B cell (primary cell): ENCODE results near the gene RERG. TPM values are rescaled to one million over a fixed set of nuclear protein-coding genes. Genes with fewer than 3 reads are reported as not detected.

Source experiments
- ATAC-seq: fragments of 200-7000 bp; cut with Tn5 transposase; one replicate; pipeline ENCODE4 v1.10.0; 2021; ENCODE audit warnings: low read depth, mild to moderate bottlenecking, moderate number of reproducible peaks, moderate library complexity
- CTCF ChIA-PET: fragments of 350-600 bp; sonication (Branson Sonifier 250); formaldehyde crosslinking; loops from one replicate; lab custom pipeline; 2021; ENCODE audit warnings: antibody characterized with exemption, inconsistent platforms; lab: Charles Lee
- POLR2A ChIA-PET: fragments of 350-600 bp; sonication (Branson Sonifier 250); formaldehyde crosslinking; loops from one replicate; lab custom pipeline; 2021; ENCODE audit warnings: antibody characterized with exemption; lab: Charles Lee
- DNase-seq: peaks from one replicate; pipeline ENCODE4 v3.0.0; 2013
- H2AFZ ChIP-seq: 2 replicates; pipeline ENCODE4 v1.6.1; 2012; ENCODE audit warnings: mild to moderate bottlenecking, low read depth, low read length; ENCODE audit not compliant: insufficient read depth, poor library complexity, severe bottlenecking
- H3K27ac ChIP-seq, 2 donors: 1 replicate in 1 of 2; 2 replicates in 1 of 2; pipeline ENCODE4 v1.5.1; 2012 to 2013; ENCODE audit warnings: low read length in 2 of 2, mild to moderate bottlenecking in 2 of 2, moderate library complexity in 1 of 2
- H3K27me3 ChIP-seq, 4 experiments: fragments of 200-600 bp in 1 of 4; sonication (generic) in 1 of 4; replicated peaks in 1 of 4; 1 replicate in 2 of 4; 2 replicates in 2 of 4; pipeline versions ENCODE4 v1.6.1 to v1.7.0; 2013 to 2016; ENCODE audit warnings: low read length in 3 of 4, mild to moderate bottlenecking in 2 of 4, mixed read lengths in 1 of 4, moderate library complexity in 1 of 4; ENCODE audit not compliant: insufficient read depth in 4 of 4, control insufficient read depth in 3 of 4; ENCODE audit errors: control extremely low read depth in 1 of 4
- H3K36me3 ChIP-seq, 2 experiments: replicated peaks in 1 of 2; 1 replicate in 1 of 2; 2 replicates in 1 of 2; pipeline versions ENCODE4 v1.6.1 to v1.7.1; 2013; ENCODE audit warnings: low read length in 1 of 2; ENCODE audit not compliant: insufficient read depth in 2 of 2, control insufficient read depth in 1 of 2; ENCODE audit errors: control extremely low read depth in 1 of 2, extremely low read depth in 1 of 2
- H3K4me1 ChIP-seq, 2 donors: fragments of 200-600 bp in 1 of 2; sonication (generic) in 1 of 2; 1 replicate in 1 of 2; 2 replicates in 1 of 2; pipeline versions ENCODE4 v1.5.1 to v1.6.1; 2013 to 2017; ENCODE audit warnings: low read length in 2 of 2; ENCODE audit not compliant: control insufficient read depth in 2 of 2, insufficient read depth in 2 of 2
- H3K4me2 ChIP-seq: replicated peaks from 2 replicates; pipeline ENCODE3; 2012; ENCODE audit warnings: mild to moderate bottlenecking, low read depth, low read length; ENCODE audit not compliant: poor library complexity, severe bottlenecking
- H3K4me3 ChIP-seq, 5 experiments: fragments of 200-600 bp in 1 of 5; sonication (generic) in 1 of 5; 1 replicate in 3 of 5; 2 replicates in 2 of 5; pipeline versions ENCODE4 v1.5.1 to v1.7.0; 2011 to 2016; ENCODE audit warnings: low read length in 4 of 5, mild to moderate bottlenecking in 4 of 5, low read depth in 2 of 5, control low read depth in 1 of 5, moderate library complexity in 1 of 5; ENCODE audit not compliant: insufficient read depth in 1 of 5; ENCODE audit errors: control extremely low read depth in 1 of 5, extremely low read depth in 1 of 5
- H3K79me2 ChIP-seq: fragments of 200-600 bp; sonication (generic); one replicate; pipeline ENCODE4 v1.6.0; 2016; ENCODE audit warnings: low read length; ENCODE audit not compliant: control insufficient read depth, insufficient read depth
- H3K9ac ChIP-seq: fragments of 200-600 bp; sonication (generic); 2 replicates; pipeline ENCODE4 v1.6.1; 2017; ENCODE audit warnings: mild to moderate bottlenecking, low read length, moderate library complexity
- H3K9me3 ChIP-seq, 3 donors: one replicate each; pipeline versions ENCODE4 v1.6.1 to v1.7.1; 2013; ENCODE audit warnings: low read length in 2 of 3; ENCODE audit not compliant: control insufficient read depth in 2 of 3, insufficient read depth in 1 of 3; ENCODE audit errors: control extremely low read depth in 1 of 3
- H4K20me1 ChIP-seq: 2 replicates; pipeline ENCODE4 v1.6.0; 2012; ENCODE audit warnings: mild to moderate bottlenecking, low read length; ENCODE audit not compliant: insufficient read depth, control insufficient read depth, poor library complexity, severe bottlenecking
- H3K27ac Mint-ChIP-seq: one replicate; pipeline ENCODE4 v1.8.0; 2021; ENCODE audit warnings: mixed read lengths
- H3K27me3 Mint-ChIP-seq: one replicate; pipeline ENCODE4 v1.8.0; 2021; ENCODE audit warnings: mixed read lengths
- H3K4me1 Mint-ChIP-seq: one replicate; pipeline ENCODE4 v1.8.0; 2021; ENCODE audit warnings: mixed read lengths
- H3K4me3 Mint-ChIP-seq: one replicate; pipeline ENCODE4 v1.8.0; 2021; ENCODE audit warnings: mixed read lengths
- H3K9me3 Mint-ChIP-seq: one replicate; pipeline ENCODE4 v1.8.0; 2022; ENCODE audit warnings: mixed read lengths; ENCODE audit not compliant: insufficient read depth
- EZH2 ChIP-seq: IDR thresholded peaks from 2 replicates; pipeline ENCODE4 v1.6.1; 2012; ENCODE audit warnings: borderline replicate concordance, low read depth, mild to moderate bottlenecking, moderate library complexity, low read length; ENCODE audit not compliant: insufficient read depth, poor library complexity, severe bottlenecking
- WGBS: methylation state at CpG from one replicate; pipeline ENCODE4 v1.1.5; 2013; ENCODE audit warnings: missing lambda C conversion rate; ENCODE audit not compliant: insufficient coverage; 5-methylcytosine and 5-hydroxymethylcytosine counted together
- intact Hi-C: fragments of 100-400 bp; cut with micrococcal nuclease; formaldehyde crosslinking; loops from one replicate; pipeline ENCODE4 v1.10.0; 2022
- polyA plus RNA-seq: library from polyadenylated mRNA; depleted of rRNA; stranded (reverse); fragments of >200 nt; gene quantifications from 2 replicates; pipeline ENCODE4 v1.2.3, GENCODE V29; 2012
- total RNA-seq, 2 donors: library from RNA; stranded (reverse); fragments of 120-200 nt in 1 of 2; gene quantifications; 1 replicate in 1 of 2; 2 replicates in 1 of 2; pipeline versions ENCODE4 v1.2.3 to v1.2.4, GENCODE V29; 2013 to 2022
- TF ChIP-seq, protein P1 (sequence below): fragments of 200-600 bp; IDR thresholded peaks from one replicate; pipeline ENCODE4 v1.8.0; 2022; ENCODE audit warnings: antibody characterized with exemption, mild to moderate bottlenecking

RERG gene
- total and polyA plus RNA-seq, 2 donors (not counting 1 experiment from before 2014, with no cell fraction given): not detected

DNA sequence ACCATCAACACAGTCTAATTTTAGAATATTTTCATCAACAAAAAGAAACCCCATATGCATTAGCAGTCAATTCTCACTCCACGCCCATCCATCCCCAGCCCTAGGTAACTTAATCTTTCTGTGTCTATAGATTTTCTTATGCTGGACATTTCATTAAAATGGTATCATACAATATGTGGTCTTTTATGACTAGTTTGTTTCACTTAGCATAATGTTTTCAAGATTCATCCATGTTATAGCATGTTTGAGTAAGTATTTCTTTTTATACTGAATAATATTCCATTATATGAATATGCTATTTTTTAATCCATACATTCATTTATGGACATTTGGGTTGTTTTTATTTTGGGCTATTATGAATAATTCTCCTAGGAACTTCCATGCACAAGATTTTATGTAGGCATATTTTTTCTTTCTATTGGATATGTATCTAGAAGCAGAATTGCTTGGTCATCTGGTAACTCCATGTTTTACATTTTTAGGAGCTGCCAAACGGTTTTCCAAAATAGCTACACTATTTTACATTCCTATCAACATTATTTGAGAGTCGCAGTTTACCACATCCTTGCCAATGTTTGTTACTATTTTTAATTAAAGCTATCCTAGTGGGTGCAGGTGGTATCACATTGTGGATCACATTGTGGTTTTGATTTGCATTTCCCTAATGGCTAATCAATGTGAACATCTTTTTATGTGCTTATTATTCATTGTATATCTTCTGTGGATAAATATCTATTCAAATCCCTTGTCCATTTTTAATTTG, 49.0 kb downstream of the RERG start:
- peaks cover 2% of the 10 kb centered on the region for H3K9me3 Mint-ChIP-seq
- no CpG with 5 or more reads among the region's 3 CpGs for WGBS

More for the DNA sequence above, 49.0 kb downstream of the RERG start:
- H3K27ac Mint-ChIP-seq: no peak overlapping the region
- intact Hi-C loops: no loop called here
- Histone ChIP-seq H3K4me1 (no peaks in the 10 kb centered on the region), H3K27me3 (peaks cover 0 to under 1% (median 0%) of the 10 kb centered on the region in 4 experiments), H3K9ac (no peak overlapping the region), H3K79me2 (no peaks in the 10 kb centered on the region), H3K4me3 (no peak overlapping the region), H3K36me3 (no peaks in the 10 kb centered on the region), H4K20me1 (no peaks in the 10 kb centered on the region), H3K9me3 (peaks cover 0 to 2% (median 0%) of the 10 kb centered on the region in 3 donors), H3K4me2 (no peak overlapping the region), H2AFZ (no peak overlapping the region), H3K27ac (no peak overlapping the region)
- DNase-seq (no peak), ATAC-seq (no peak)
- H3K4me3 Mint-ChIP-seq: no peak overlapping the region
- H3K4me1 Mint-ChIP-seq: no peaks in the 10 kb centered on the region
- TF ChIP-seq EZH2: no peak
- TF ChIP-seq, protein P1, sequence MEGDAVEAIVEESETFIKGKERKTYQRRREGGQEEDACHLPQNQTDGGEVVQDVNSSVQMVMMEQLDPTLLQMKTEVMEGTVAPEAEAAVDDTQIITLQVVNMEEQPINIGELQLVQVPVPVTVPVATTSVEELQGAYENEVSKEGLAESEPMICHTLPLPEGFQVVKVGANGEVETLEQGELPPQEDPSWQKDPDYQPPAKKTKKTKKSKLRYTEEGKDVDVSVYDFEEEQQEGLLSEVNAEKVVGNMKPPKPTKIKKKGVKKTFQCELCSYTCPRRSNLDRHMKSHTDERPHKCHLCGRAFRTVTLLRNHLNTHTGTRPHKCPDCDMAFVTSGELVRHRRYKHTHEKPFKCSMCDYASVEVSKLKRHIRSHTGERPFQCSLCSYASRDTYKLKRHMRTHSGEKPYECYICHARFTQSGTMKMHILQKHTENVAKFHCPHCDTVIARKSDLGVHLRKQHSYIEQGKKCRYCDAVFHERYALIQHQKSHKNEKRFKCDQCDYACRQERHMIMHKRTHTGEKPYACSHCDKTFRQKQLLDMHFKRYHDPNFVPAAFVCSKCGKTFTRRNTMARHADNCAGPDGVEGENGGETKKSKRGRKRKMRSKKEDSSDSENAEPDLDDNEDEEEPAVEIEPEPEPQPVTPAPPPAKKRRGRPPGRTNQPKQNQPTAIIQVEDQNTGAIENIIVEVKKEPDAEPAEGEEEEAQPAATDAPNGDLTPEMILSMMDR: no peak
- ChIA-PET CTCF (no interaction called here), POLR2A (no interaction called here)
- peaks cover 10% of the 10 kb centered on the region for H3K27me3 Mint-ChIP-seq
